DOHH2 (cell line): ENCODE data around the gene BAIAP2.
A peak's percentile ranks its signal among the peaks of the same experiment; 100 is the strongest.

Source experiments
- EZH2phosphoT487 ChIP-seq: fragments of 200-600 bp; sonication (generic); IDR thresholded peaks from 2 replicates; pipeline ENCODE4 v1.6.1; 2017; ENCODE audit warnings: borderline replicate concordance, mild to moderate bottlenecking, antibody characterized with exemption, low read length, moderate library complexity, mixed read lengths
- TF ChIP-seq, protein P1 (sequence below): fragments of 200-600 bp; sonication (generic); IDR thresholded peaks from one replicate; pipeline ENCODE4 v1.5.1; 2014; ENCODE audit warnings: antibody characterized with exemption, mild to moderate bottlenecking, low read depth, low read length; ENCODE audit not compliant: poor library complexity, severe bottlenecking

DNA sequence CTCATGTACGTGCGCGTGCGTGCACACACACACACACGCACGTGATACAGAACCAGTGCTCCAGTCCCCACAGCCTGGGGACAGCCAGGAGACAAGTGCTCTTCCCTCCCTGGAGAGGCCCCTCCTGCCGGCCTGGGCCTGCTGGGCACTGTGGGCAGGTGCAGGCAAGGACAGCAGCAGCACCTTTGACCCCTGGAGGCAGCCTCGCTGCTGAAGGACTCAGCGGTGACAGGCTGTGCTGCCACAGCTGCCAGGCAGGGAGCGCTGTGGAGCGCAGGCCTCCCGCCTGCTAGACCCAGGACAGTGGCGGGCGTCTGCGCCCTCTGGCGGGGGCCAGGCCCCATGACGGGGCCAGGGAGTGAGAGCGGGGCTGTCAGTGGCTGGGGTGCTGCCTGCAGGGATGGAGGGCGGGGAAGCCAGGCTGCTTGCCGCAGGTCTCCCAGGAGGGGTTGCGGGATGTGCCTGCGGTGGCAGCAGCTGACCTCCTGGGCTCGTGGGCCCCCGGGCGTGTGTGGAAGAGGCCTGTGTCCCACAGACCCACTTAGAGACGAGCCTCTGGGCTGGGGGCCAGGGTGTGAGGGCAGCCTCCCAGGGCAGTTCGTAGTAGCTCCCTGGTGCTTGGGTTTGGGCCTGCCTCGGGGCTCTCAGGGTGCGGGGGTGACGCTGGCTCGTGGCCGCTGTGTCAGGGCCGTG is 66.8 kb downstream of the BAIAP2 start:
- TF ChIP-seq, protein P1, sequence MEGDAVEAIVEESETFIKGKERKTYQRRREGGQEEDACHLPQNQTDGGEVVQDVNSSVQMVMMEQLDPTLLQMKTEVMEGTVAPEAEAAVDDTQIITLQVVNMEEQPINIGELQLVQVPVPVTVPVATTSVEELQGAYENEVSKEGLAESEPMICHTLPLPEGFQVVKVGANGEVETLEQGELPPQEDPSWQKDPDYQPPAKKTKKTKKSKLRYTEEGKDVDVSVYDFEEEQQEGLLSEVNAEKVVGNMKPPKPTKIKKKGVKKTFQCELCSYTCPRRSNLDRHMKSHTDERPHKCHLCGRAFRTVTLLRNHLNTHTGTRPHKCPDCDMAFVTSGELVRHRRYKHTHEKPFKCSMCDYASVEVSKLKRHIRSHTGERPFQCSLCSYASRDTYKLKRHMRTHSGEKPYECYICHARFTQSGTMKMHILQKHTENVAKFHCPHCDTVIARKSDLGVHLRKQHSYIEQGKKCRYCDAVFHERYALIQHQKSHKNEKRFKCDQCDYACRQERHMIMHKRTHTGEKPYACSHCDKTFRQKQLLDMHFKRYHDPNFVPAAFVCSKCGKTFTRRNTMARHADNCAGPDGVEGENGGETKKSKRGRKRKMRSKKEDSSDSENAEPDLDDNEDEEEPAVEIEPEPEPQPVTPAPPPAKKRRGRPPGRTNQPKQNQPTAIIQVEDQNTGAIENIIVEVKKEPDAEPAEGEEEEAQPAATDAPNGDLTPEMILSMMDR, result peak; percentile 100
- TF ChIP-seq EZH2phosphoT487, result no peak
